ENCODE data around the gene TM4SF18.

The TM4SF18 gene

DNA sequence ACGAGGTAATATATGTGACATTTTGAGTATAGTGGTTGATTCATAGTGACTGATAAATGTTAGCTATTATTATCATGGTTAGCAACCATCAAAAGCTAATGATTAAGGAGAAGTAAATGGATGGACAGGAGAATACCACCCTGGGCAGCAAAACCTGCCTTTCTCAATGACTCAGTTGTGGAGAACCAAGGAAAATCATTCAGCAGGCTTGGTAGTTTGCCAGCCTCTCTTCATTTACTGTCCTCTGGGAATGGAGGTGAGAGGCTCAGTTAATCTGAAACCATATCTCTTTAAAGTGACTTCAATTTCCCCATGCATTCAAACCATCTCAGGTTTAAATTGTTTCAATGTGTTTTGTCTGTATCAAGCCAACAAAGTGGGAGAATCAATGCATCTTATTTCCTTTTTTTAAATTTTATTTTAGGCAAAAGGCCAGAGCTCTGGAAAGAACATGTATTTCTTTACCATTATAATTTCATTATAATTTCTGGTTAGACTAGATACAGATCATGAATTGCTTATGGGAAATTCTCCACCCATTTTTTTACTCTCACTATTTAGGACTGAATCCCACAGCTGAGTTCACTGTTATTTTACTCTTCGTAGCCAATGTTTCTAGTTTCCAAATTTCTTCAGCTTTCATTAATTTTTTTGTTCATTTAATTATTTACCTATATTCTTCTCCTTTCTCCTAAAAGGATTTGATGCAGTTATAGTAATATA lies 2.7 kb downstream of the TM4SF18 start:
- DNase-seq (ENCODE audit: low read depth): no peak

DNA sequence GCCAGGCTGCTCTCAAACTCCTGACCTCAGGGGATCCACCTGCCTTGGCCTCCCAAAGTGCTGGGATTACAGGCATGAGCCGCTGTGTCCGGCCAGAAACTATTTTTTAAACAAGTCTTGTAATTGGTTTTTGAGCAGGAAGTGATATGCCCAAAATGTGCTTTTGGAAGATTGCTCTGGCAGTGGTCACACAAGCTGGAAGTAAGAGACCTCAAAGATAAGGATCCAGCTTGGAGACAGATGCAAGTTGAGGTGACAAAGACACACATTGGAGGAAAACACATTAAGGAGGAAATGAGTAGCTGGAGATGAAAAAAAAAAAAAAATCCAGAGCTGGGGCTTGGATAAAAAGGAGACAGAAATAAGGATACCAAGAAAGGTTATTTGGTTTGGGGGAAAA lies 6.3 kb downstream of the TM4SF18 start:
- no peak for DNase-seq (ENCODE audit: low read depth)

DNA sequence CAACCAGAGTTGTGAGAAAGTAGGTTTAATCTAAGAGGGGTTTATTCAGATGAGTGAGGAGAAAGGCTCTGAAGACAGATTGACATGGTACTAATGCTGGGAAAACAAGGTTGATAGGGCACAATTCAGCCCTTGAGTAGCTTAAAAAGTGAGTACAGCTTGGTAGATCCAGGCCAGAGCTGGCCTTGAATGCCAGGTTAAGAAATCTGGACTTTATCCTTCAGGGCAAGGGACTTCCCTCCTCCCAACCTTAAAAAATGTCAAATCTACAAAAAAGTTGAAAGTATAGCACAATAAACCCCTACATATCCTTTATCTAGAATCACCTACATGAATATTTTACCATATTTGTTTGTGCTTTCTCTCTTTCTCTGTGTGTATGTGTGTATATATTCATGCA lies 7.9 kb downstream of the TM4SF18 start:
- DNase-seq (ENCODE audit: low read depth): no peak

DNA sequence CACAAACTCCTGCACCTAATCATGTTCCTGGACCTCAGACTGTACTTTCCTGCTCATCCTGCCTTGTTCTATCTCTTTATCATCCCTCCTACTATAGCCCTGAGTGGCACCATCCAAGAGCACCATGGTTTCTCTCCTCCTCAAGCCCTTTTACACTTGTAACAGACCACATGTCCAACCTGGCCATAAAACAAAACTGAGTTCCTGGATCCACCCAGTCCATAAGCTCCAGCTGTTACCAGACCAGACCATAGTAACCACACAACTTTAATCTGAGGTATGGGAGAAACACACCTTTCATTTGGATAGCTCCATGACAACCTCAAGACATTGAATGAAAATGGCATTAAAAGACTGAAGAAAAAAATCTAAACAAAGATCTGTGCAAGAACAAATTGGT lies 9.1 kb downstream of the TM4SF18 start:
- no peak for DNase-seq (ENCODE audit: low read depth)

DNA sequence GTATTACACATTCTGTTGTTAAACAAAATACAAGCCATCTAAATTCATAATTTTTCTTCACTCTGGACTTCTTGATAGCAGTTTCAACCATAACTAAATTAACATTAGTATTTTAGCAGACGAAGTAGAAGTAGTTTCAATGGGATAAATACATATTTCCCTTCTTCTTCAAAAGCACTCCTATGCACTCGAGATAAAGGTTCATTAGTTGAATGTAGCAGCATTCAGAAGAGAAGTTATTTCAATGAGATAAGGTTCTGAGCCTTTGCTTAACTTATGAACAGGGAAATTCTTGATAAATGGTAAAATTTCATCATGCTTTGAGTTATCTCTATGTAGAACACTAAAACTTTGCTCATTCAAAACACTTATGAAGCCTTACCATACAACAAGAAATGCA lies 11.8 kb downstream of the TM4SF18 start:
- DNase-seq (ENCODE audit: low read depth): no peak

DNA sequence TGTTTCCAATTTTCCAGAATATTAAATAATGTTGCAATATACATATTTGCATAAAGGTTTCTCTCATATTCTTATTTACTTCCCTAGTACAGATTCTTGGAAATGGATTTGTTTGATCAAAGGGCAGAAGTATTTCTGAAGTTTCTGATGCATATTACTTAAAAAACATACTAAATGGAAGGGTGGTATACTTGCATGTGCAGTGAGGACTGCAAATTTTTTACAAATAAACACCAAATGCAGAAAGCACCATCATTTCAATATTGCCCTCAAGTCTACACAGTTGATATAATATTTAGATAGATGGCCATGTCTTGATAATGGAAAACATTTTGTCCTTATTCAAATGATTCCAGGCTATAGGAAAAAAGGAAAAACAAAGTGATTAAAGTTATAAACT lies 12.3 kb downstream of the TM4SF18 start:
- DNase-seq (ENCODE audit: low read depth): no peak

DNA sequence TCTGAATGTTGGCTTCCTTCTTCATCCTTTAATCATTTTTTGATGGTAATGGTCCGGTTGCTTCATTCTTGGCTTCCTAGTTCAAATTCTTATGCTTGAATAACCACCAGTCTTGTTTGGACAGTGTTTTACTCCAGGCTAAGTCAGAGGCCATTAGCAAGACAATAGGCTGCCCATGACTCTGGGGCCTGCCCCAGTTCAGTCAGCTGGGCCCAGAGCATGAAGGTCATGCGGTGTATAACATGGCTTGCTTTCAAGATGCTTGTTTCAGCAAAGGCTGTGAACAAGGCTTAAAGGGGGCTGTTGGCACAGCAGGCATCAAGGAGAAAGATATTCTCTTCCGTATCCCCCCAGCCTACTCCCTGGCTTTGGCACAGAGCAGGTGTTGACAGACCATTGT lies 13.7 kb downstream of the TM4SF18 start:
- no peak for DNase-seq (ENCODE audit: low read depth)

DNA sequence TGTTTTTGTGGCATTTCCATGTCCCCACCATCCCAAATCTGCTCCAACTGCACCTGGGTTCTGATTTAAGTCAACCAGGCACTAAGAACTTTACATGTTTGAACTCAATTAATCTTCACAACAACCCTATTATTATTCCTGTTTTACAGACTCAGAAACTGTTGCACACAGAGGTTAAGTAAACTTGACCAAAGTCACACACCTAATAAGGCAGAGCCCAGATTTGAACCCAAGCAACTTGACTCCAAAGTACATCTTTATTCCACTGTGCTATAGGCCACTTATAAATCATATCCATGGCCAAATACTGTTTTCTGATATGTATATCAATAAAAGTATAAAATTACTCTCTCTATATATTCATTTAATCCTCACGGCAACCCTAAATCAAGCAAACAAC lies 16.4 kb downstream of the TM4SF18 start:
- DNase-seq (ENCODE audit: low read depth): no peak

DNA sequence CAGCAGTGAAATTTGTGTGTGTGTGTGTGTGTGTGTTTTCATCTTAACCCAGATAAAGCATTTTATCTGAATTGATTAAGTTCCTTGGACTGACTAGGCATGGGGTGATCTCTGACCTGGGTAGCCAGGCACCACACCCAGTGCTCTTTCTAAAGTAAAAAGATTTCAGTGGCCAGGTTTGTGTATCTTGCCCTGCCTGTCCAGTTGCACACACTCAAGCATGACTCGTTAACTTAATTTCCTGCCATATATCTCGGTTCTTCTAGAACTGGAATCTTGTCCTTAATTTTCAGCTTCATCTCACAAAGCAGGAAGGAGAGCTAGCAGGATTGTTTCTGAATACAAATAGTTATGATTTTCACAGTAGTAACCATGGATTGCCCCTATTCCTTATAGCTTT lies 17.0 kb downstream of the TM4SF18 start:
- no peak for DNase-seq (ENCODE audit: low read depth)

DNA sequence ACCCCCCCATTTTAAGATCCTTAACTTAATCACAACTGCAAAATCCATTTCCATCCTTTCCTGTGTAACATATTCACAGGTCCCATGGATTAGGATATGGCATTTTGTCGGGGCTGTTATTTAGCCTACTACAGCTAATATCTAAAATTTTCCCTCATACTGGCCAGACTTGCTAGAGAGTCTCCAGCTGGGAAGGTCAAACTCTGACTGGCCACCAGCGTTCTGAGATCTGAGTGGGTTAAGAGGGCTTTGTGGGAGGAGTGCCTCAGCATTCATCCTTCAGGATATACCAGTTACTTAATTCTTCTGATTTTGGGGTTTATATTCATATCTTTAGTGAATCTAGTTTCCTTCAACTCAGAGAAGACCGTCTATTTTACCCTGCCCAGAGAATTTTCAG lies 17.7 kb downstream of the TM4SF18 start:
- no peak for DNase-seq (ENCODE audit: low read depth)

DNA sequence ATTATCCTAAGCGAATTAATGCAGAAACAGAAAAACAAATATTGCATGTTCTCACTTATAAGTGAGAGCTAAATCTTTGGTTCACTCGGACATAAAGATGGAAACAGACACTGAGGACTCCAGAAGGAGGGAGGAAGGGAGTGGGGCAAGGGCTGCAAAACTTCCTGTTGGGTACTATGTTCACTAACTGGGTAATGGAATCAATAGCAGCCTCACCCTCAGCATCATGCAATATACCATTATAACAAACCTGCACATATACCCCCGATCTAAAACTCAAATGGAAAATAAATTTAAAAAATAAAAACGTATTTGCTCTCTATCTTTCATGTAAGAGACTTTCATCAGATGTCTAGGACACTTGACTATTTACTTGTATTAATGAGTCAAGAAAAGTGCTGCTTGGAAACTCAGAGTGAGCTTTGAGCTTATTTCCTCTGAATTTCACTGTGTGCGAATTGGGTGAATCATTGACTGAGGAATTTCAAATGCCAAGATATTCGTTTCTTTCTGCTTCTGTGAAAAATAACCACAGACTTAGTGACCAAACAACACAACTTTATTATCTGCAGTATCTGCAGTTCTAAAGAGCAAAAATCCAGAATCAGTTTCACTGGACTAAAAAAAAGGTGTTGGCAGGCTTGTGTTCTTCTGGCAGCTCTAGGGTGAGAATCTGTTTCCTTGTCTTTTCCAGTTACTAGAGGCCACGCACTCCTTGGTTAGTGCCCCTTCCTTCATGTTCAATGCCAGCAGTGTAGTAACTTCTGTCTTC lies 18.4 kb downstream of the TM4SF18 start:
- no peak for DNase-seq (ENCODE audit: low read depth)

DNA sequence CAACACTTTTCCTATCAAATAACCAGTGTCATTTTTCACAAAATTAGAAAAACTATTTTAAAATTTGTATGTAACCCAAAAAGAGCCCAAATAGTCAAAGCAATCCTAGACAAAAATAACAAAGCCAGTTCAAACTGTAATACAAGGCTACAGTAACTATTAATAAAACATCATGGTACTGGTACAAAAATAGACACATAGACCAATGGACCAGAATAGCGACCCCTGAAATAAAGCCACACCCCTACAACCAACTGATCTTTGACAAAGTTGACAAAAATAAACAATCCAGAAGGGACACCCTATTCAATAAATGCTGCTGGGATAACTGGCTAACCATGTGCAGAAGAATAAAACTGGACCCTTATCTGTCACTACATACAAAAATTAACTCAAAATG lies 19.9 kb downstream of the TM4SF18 start:
- no peak for DNase-seq (ENCODE audit: low read depth)

DNA sequence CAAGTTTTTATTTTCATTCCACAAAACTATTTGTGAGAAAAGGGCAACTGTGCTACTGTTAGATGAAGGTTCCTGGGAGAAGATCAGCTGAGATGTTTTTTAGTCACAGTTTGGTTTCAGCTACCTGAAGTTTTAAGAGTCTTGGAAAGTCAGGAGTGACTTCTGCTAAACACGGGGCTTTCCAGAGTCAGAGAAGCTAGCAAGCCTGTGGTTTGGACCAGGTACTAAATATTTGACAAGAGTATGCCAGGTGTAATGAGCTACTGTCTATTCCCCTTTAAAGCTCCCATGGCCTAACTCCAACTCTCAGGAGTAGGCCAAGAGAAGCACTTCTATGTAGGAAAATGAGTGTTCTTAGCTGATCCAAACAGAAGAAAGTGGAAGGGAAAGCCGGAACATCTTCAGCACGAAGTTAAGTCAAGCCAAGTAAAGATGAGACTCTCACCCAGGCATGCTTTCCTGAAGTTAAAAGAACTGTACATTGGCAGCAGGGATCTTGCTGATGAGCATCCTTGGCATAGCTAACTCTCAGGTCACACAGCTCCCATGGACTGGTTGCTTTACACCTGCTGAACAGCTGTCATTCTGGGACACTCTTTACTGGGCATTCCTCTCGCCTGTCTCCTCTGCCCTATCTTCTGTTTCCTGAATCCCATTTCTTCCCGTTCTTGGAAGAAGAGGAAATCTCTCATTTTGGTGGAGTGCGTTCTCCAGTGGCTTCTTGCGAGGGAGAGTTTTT lies 22.5 kb downstream of the TM4SF18 start:
- DNase-seq (ENCODE audit: low read depth): no peak

DNA sequence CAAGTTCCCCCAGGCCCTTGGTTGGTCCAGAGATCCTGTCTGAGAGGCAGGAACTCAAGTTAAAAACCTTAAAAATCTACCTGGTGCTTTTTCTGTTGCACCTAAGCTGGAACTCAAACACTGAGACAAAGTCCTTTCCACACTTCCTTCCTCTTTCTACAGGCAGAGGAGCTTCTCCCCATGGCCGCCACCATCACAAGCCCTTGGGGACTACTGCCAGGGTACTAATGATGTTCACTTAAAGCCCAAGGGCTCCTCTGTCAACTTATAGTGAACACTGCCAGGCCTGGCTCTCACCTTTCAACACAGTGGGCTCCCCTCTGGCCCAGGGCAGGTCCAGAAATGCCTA lies 26.0 kb downstream of the TM4SF18 start:
- no peak for DNase-seq (ENCODE audit: low read depth)

DNA sequence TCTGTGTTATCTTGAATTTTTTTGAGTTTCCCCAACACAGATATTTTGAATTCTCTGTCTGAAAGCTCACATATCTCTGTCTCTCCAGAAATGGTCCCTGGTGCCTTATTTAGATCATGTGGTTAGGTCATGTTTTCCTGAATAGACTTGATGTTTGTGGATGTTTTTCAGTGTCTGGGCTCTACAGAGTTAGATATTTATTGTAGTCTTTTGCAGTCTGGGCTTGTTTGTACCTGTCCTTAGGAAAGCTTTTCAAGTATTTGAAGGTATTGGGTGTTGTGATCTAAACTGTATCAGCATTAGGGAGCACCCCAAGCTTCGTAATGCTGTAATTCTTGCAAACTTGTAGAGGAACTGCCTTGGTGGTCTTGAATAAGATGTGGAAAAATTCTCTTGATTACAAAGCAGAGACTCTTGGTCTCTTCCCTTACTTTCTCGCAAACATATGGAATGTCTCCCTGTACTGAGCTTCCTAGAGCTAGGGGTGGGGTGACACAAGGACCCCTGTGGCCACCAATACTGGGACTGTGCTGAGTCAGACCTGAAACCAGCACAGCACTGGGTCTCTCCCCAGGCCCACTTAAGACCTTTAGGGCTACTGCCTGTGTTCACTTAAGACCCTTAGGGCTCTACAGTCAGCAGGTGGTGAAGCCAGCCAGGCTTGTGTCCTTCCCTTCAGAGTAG lies 26.5 kb downstream of the TM4SF18 start:
- no peak for DNase-seq (ENCODE audit: low read depth)

DNA sequence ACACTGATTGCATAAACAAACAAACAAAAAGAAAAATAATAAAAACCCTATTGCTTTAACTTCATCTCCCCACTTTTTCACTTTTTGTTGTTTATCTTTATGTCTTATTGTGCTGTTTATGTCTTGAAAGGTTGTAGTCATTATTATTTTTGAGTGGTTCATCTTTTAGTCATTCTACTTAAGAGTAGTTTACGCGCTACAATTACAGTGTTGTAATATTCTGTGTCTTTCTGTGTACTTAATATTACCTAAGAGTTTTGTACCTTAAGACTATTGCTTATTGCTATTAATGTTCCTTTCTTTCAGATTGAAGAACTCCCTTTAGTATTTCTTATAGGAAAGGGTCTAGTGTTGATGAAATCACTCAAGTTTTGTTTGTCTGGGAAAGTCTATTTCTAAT lies 28.1 kb downstream of the TM4SF18 start:
- DNase-seq (ENCODE audit: low read depth): no peak

DNA sequence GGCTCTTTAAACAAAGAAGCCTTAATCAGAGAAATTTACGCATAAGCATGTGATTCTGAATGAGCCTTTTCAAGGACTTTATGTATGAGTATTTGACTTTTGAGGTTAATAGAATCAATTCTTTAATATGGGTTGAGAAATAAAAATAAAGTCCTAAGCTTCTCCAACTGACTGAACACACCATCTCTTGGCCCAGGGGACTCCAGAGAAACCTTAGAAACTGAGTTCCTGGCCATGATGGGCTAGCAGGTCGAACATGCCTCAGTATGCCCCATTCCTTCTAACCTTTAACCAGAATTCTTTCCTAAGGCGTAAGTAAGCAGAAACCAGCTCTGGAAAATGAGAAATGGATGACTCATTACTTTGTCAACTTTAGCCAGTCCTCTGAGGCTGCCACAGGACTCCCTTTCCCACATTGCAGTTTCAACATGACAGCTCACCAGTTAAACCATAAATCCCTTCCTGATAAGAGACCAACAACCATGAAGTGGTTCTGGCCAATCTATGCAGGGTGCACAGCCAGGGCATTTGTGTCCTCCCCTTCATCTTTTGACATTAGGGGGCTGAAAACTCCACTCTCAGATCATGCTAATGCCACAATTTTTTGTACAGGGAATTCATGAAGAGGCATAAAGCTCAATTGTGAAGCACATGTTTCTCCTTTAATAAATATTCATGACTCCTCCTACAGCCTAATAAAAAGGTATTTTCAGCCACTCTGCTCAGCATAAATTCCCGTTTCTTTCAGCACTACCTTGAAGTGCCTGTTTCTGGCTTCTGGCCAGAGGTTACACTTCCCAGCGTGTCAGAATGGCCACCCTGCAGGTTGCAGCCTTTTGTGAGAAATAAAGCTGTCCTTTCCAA lies 33.3 kb downstream of the TM4SF18 start:
- no peak for DNase-seq (ENCODE audit: low read depth)

DNA sequence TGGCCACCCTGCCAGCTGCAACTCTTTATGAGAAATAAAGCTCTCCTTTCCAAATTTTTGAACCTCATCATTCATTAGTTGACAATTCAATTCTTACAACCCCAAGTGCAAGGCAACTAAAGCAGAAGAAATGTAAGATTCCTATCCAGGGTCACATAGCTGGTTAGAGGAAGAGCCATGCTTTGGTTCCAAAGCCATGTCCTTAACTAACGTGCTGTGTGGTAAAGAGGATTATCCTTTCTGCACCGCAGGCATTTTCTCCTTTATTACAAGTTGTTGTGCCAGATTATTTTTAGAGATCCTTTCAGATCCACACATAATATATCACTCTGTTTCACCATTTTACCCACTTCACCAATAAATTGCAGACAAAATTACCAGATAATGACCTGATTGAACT lies 36.5 kb downstream of the TM4SF18 start:
- no peak for DNase-seq (ENCODE audit: low read depth)

DNA sequence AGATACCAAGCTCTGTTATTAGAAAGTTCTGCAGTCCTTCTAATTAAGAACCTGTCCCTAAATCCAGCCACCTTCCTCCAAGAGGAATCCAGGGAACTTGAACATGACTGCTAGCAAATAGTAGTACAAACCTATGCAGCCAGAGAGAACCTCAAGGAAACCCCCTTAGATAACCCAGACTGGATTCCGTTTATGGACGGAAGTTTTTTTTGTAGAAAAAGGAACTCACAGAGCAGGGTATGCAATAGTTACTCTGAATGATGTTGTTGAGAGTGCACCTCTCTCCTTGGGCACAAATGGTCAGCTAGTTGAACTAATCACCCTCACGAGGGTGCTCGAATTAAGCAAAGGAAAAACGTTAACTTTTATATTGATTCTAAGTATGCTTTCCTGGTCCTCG lies 40.8 kb downstream of the TM4SF18 start:
- DNase-seq (ENCODE audit: low read depth): no peak

DNA sequence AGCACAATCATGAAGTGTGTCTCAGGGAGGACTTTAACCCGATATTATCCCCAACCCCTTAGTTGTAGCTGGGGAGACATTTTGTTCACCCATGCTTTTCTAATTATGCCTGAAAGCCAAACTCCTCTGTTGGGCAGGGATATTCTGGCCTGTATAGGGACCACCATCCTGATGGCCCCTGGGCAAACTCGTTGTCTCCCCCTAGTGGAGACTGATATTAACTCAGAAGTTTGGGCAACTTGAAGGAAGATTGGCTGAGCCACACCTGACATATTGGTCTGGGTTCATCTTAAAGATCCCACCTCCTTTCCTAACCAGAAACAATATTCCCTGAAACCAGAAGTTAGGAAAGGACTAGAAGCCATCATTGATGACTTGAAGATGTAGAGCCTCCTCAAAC lies 42.3 kb downstream of the TM4SF18 start:
- DNase-seq (ENCODE audit: low read depth): no peak

DNA sequence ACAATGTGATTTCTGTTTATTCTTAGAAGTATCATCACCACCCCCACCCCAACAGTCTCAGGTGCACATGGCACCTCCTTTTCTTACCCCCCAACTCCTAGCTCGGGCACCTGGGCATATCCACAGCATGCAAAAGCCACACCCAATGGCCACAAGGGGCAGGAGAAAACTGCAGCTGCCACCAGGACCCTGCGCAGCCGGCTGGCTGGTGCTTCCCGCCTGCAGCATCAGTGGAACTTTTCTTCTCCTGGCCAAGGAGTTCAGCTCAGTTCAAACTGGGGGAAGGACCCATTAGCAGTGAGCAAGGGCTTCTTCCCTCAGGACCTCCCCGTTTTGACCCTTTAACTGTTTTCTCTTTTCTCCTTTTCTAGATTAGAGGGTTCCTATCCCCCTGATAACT lies 44.8 kb downstream of the TM4SF18 start:
- no peak for DNase-seq (ENCODE audit: low read depth)

DNA sequence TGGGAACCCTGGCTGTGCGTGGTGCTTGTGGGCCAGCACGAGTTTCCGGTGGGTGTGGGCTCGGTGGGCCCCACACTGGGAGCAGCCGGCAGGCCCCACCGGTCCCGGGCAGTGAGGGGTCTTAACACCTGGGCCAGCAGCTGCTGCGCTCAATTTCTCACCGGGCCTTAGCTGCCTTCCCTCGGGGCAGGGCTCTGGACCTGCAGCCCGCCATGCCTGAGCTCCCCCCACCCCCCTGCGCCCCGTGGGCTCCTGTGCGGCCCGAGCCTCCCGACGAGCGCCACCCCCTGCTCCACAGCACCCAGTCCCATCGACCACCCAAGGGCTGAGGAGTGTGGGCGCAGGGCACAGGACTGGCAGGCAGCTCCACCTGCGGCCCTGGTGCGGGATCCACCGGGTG lies 49.4 kb downstream of the TM4SF18 start:
- DNase-seq (ENCODE audit: low read depth): no peak

Measured in activated gamma-delta T cell treated with anti-CD3 and anti-CD28 coated beads, Interleukin-2, amount 50 U/mL, for 16 hours (primary cell).